Right lobe of liver (tissue), 4 donors: ENCODE data around the gene MYO5B.

ENCODE experiments used
- CTCF ChIP-seq, 4 donors: fragments of 200-600 bp in 3 of 4; fragments of 450-650 bp in 1 of 4; IDR thresholded peaks; one replicate each; pipeline versions ENCODE4 v1.5.1 to v1.8.0; 2016 to 2022; ENCODE audit warnings: antibody characterized with exemption in 4 of 4, mild to moderate bottlenecking in 2 of 4
- POLR2A ChIP-seq: fragments of 450-650 bp; IDR thresholded peaks from one replicate; pipeline ENCODE4 v1.6.1; 2017; ENCODE audit warnings: antibody characterized with exemption, mild to moderate bottlenecking
- donor health status: DM: no; HTN: no; CAD: no.
- donor health status: DM: no; HTN: no; CAD: no.
- donor health status: DM: no; HTN: yes; CAD: no.

DNA sequence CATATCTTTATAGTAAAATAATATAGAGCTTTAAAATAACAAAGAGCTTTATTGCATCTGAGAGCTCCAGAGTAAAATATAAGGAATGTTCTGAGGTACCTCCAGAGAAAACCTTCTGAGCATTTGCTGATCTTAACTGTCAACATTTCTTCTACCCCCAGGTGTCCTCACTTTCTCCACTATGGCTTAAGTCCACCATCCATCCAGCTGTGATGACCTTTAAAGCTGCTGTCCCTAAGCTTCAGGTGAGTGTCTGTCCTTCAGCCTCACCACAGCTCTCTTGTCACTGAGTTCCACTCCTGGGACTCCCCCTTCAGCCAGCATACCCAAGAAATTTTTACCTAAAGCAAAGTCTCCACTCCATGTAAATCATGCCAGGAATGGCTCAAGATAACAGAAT, 137.9 kb downstream of the MYO5B start:
- TF ChIP-seq POLR2A (no peak), CTCF (IDR thresholded peaks at IDR 0.05) (no peak)
